HUES48 (cell line): Measurements from ENCODE around the gene MAGEC2.

ENCODE experiments used
- H3K27ac ChIP-seq: one replicate; pipeline ENCODE4 v1.7.0; 2013; ENCODE audit warnings: low read depth, low read length, inconsistent platforms
- H3K27me3 ChIP-seq: 2 replicates; pipeline ENCODE4 v1.6.1; 2013; ENCODE audit warnings: mild to moderate bottlenecking, low read length; ENCODE audit not compliant: control insufficient read depth, insufficient read depth
- H3K36me3 ChIP-seq: 2 replicates; pipeline ENCODE4 v1.6.1; 2013; ENCODE audit warnings: low read length; ENCODE audit not compliant: control insufficient read depth, insufficient read depth
- H3K4me1 ChIP-seq: 2 replicates; pipeline ENCODE4 v1.6.1; 2013; ENCODE audit warnings: mild to moderate bottlenecking, low read length; ENCODE audit not compliant: control insufficient read depth, insufficient read depth
- H3K4me3 ChIP-seq: 2 replicates; pipeline ENCODE4 v1.5.1; 2013; ENCODE audit warnings: mild to moderate bottlenecking, low read depth, low read length
- H3K9ac ChIP-seq: 2 replicates; pipeline ENCODE4 v1.6.1; 2013; ENCODE audit warnings: mild to moderate bottlenecking, low read depth, low read length, moderate library complexity
- H3K9me3 ChIP-seq: 2 replicates; pipeline ENCODE4 v1.6.1; 2013; ENCODE audit warnings: low read length; ENCODE audit not compliant: control insufficient read depth, insufficient read depth

Gene MAGEC2

DNA sequence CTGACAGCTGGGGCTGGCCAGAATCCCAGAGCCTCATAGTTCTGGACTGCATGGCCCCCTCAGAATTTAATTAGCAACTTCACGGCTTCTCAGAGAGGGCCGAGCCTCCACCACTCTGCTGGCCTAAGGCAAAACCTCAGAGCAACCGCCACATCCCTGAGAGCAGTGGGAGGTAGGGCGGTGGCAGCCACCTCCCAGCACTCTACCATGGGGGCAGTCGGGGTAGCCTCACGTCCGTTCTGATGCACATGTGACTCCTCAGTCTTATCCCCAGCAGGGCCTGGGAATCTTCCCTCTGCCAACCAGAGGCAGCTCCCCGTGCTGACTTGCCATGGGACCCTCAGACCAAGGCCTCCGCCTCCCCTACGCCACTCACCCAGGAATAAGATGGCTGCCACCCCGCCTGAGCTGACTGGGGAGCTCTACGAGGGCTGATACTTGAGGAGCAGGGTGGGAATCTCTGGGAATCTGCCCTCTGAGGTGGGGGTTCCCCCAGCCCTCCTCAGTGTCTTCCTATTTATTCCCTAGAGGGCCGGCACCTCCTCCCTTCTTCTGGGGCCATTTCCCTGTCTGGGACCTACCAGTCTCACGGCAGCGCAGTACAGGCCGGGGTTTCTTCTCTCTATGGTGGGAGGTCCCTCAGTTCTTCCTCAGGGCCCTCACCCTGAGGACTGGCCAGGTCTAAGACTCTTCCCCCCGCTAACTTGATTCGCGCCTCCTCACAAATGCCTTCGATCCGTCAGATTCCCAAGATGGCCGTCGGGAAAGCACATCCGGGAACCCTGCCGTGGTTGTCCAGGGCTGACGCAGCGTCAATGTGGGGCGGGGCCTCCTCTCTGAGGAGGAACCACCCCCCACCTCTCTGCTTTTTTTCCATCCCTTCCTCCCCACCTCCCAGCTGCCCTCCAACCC is at the start of gene MAGEC2:
MAGEC2 (minus strand) TSS at position 769 of the 912 bp plus-strand sequence. CDS start 1,303 bp downstream, outside the sequence.
- Histone ChIP-seq H3K9ac (no peak within 1 kb of the TSS), H3K36me3 (no peaks in the 10 kb centered on the region), H3K27me3 (no peaks in the 10 kb centered on the region), H3K27ac (no peak within 1 kb of the TSS), H3K9me3 (peaks cover 20% of the 10 kb centered on the region), H3K4me1 (no peaks in the 10 kb centered on the region), H3K4me3 (no peak within 1 kb of the TSS)

DNA sequence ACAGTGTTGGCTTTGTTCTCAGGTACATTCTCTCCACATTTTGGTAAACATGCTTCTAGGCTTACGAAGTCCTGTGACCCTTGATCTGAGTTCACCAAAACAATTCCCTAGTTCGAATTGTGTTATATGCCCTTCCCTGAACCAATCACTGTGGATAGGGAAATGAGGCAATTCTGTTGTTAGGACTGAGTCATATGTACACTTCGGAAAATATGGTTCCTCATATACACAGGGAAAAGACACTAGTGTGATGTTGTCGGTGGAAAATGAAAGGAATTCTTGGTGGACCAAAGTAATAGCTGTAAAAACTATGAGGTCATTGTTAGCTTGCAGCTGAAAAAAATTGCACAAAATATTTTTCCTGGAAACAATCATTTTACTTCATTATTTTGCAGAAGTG is 46.6 kb upstream of the MAGEC2 start:
- Histone ChIP-seq H3K9me3 (peaks cover 60% of the 10 kb centered on the region), H3K4me3 (no peak overlapping the region), H3K27me3 (no peaks in the 10 kb centered on the region), H3K27ac (no peak overlapping the region), H3K4me1 (no peaks in the 10 kb centered on the region), H3K36me3 (no peaks in the 10 kb centered on the region), H3K9ac (no peak overlapping the region)

- no peaks in the 10 kb centered on the region for H3K4me1 ChIP-seq
- no peak overlapping the region for H3K27ac ChIP-seq
- H3K9ac ChIP-seq: no peak overlapping the region
- H3K27me3 ChIP-seq: no peaks in the 10 kb centered on the region
- H3K36me3 ChIP-seq: no peaks in the 10 kb centered on the region
- peaks cover 60% of the 10 kb centered on the region for H3K9me3 ChIP-seq
- H3K4me3 ChIP-seq: no peak overlapping the region
These were observed 46.1 kb upstream of the MAGEC2 start for GRCh38 chrX:142251202-142251601.

DNA sequence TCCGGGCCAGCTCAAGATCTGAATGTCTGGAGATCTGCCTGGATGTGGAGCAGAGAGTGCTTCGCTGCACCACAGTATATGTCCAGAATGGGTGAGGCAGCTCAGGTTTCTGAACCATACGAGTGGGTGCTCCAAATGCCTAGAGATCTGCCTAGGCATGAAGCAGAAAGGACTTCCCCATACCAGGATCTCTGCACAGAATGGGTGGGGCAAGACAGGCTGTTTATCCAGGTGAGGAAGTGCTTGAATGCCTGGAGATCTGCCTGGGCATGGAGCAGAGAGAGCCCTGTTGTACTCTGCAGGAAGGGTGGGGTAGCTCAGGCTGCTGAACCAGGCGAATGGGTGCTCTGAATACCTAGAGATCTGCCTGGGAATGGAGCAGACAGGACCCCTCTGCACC is 45.4 kb upstream of the MAGEC2 start:
- H3K4me1 ChIP-seq: no peaks in the 10 kb centered on the region
- H3K36me3 ChIP-seq: no peaks in the 10 kb centered on the region
- H3K27ac ChIP-seq: no peak overlapping the region
- H3K9me3 ChIP-seq: peaks cover 56% of the 10 kb centered on the region
- no peak overlapping the region for H3K9ac ChIP-seq
- H3K27me3 ChIP-seq: no peaks in the 10 kb centered on the region
- H3K4me3 ChIP-seq: no peak overlapping the region

DNA sequence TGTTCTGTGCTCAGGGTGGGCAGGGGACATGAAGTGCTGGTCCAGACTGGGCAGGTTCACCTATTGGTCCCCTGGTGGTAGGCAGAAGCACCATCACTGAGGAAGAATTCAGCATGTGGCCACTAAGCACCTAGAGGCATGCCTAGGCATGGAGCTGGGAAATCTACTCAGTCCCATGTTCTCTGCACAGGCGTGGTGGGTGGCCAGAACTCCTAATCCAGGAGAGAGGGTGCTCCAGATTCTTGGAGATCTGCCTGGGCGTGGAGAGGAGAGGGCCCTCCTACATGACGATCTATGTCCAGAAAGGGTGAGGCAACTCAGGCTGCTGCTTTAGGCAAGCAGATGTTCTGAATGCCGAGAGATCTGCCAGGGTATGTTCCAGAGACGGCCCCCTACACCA is 44.6 kb upstream of the MAGEC2 start:
- Histone ChIP-seq H3K9me3 (peaks cover 58% of the 10 kb centered on the region), H3K27ac (no peak overlapping the region), H3K4me3 (no peak overlapping the region)

DNA sequence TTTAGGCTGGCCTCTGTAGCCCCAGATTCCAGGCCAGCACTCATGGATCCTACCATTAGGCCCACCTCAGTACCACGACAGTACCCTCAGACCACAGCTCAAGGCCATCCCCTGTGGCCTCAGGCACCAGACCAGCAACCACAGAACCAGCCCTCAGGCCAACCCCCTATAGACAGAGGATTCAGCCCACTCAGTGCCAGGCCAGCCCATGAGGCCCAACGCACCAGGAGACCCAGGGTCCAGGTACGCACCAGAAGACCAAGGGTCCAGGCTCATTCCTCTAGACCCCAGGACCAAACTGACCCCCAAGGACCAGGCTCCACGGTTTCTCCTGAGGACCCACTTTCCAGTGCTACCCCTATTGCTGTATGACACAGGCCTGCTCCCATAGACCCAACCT is 39.5 kb upstream of the MAGEC2 start:
- Histone ChIP-seq H3K4me3 (no peak overlapping the region), H3K27me3 (no peaks in the 10 kb centered on the region), H3K4me1 (no peaks in the 10 kb centered on the region), H3K9me3 (peaks cover 35% of the 10 kb centered on the region), H3K27ac (no peak overlapping the region), H3K36me3 (no peaks in the 10 kb centered on the region), H3K9ac (no peak overlapping the region)

More for the DNA sequence above, 44.6 kb upstream of the MAGEC2 start:
- Histone ChIP-seq H3K27me3 (no peaks in the 10 kb centered on the region), H3K9ac (no peak overlapping the region), H3K4me1 (no peaks in the 10 kb centered on the region), H3K36me3 (no peaks in the 10 kb centered on the region)

DNA sequence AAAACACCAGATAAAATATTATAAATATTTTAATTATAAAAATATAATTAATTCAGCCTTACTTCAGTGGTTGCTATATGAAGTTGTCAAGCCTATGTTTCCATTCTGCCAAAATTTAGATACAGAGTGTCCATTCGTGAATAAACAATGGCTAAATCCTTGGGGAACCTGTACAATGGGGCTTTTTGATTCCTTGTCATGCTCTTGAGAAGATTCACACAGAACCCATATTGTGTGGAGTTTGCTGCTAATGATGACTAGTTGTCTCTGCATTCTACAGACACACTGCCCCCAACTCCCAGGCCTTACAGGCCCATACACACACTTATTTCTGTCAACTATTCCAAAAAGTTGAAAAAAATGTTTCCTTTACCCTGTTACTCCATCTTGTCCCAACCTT is 33.4 kb upstream of the MAGEC2 start:
- no peak overlapping the region for H3K27ac ChIP-seq
- H3K36me3 ChIP-seq: no peaks in the 10 kb centered on the region
- peaks cover 33% of the 10 kb centered on the region for H3K9me3 ChIP-seq
- H3K9ac ChIP-seq: no peak overlapping the region
- H3K4me3 ChIP-seq: no peak overlapping the region
- H3K27me3 ChIP-seq: no peaks in the 10 kb centered on the region
- H3K4me1 ChIP-seq: peaks cover 7% of the 10 kb centered on the region; the same call in 1 of the 2 replicates

DNA sequence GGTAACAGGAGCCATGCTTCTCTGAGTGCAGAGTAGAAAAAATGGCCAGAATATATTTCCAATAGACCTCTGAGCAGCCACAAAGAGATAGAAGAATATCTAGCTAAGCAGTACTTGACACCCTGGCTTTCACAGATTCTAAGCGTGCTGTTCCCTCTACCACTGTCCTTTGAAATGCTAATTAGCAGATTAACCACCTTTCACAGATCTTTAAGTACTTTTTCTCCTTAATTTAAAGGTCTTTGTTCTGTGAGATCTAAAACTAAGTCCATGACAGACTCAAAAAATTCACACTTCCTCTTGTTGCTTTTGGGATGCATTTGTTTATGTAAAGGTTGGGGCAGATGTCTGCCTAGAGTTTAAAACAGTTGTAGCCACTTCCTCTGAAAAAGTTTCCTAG is 28.3 kb upstream of the MAGEC2 start:
- peak overlapping the region; percentile 74 for H3K27ac ChIP-seq

GRCh38 chrX:142214081-142214480 is 9.0 kb upstream of the MAGEC2 start:
- Histone ChIP-seq H3K4me3 (no peak overlapping the region), H3K9me3 (peaks cover 35% of the 10 kb centered on the region), H3K27ac (no peak overlapping the region), H3K9ac (no peak overlapping the region), H3K4me1 (no peaks in the 10 kb centered on the region), H3K27me3 (no peaks in the 10 kb centered on the region), H3K36me3 (no peaks in the 10 kb centered on the region)

More for the DNA sequence above, 28.3 kb upstream of the MAGEC2 start:
- no peaks in the 10 kb centered on the region for H3K27me3 ChIP-seq
- H3K4me3 ChIP-seq: peak overlapping the region; percentile 3; the same call in 1 of the 2 replicates
- peaks cover 12% of the 10 kb centered on the region for H3K4me1 ChIP-seq
- no peaks in the 10 kb centered on the region for H3K36me3 ChIP-seq
- H3K9me3 ChIP-seq: peaks cover 29% of the 10 kb centered on the region
- H3K9ac ChIP-seq: no peak overlapping the region

DNA sequence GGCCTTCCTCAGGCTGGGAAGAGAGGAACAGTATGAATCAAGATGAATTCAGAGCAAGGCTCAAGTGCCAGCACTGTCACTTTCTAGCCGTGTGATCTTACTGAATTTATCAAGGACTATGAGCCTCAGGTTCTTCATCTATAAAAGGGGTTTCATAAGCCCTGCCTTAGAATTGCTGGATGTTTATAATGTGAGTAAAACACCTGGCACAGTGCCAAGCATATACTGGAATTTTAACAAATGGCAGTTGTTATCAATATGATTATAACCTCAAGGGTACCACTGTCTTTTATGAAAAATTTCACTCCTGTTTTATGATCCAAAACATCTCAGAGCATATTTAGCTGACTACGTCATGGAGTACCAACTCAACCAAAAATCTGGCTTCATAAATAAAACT is 4.0 kb downstream of the MAGEC2 start:
- Histone ChIP-seq H3K27me3 (no peaks in the 10 kb centered on the region), H3K9ac (no peak overlapping the region), H3K9me3 (peaks cover 19% of the 10 kb centered on the region), H3K4me1 (no peaks in the 10 kb centered on the region), H3K4me3 (no peak overlapping the region), H3K36me3 (no peaks in the 10 kb centered on the region), H3K27ac (no peak overlapping the region)

- Histone ChIP-seq H3K9me3 (peaks cover 25% of the 10 kb centered on the region), H3K9ac (no peak overlapping the region), H3K4me1 (no peaks in the 10 kb centered on the region), H3K36me3 (no peaks in the 10 kb centered on the region), H3K27ac (no peak overlapping the region), H3K27me3 (no peaks in the 10 kb centered on the region), H3K4me3 (no peak overlapping the region)
These were observed 19.0 kb downstream of the MAGEC2 start for GRCh38 chrX:142186103-142186502.
